Measurements from ENCODE around the gene TNFAIP8L2.
"Not testable (repeated sequence)": the region's sequence is repeated elsewhere in the genome, so short reads cannot be mapped to it uniquely, and the experiment has no call there.

TNFAIP8L2 gene

DNA sequence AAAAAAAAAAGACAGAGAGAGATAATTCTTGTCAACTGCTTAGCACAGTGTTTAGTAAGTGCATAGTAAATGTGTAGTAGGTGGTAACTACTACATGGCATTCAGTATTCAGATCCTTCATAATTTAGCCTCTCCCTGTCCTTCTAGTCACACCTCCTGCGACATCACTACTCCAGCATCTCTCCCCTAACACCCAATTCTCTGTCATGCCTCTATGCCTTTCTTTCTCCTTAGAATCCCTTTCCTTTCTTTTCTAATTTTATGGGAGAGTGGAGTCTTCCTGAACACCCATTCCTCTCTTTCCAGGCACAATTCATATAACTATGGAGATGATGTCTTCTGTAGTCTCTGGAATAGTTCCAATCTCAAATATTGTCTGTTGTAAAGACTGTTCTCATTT, 37.4 kb downstream of the TNFAIP8L2 start:
- DNase-seq: no peak
- peaks cover 5 to 19% (median 12%) of the 10 kb centered on the region in 4 experiments for H3K4me1 ChIP-seq (ENCODE audit: control extremely low read depth in 1 of 4, control insufficient read depth in 4 of 4, insufficient read depth in 4 of 4, low read length in 3 of 4)
- H3K36me3 ChIP-seq (ENCODE audit: control insufficient read depth in 4 of 4, insufficient read depth in 4 of 4, low read length in 3 of 4): no peaks in the 10 kb centered on the region
- peaks cover 0 to 3% (median 0%) of the 10 kb centered on the region in 5 experiments for H3K27me3 ChIP-seq (replicated peaks in 2 of 5; ENCODE audit: control insufficient read depth in 4 of 5, insufficient read depth in 5 of 5, low read length in 4 of 5)
- no peak overlapping the region for H3K27ac ChIP-seq (ENCODE audit: insufficient read depth in 1 of 2, low read depth in 1 of 2, low read length in 2 of 2, poor library complexity in 1 of 2, severe bottlenecking in 2 of 2)
- H3K9me3 ChIP-seq (ENCODE audit: control extremely low read depth in 1 of 5, control insufficient read depth in 4 of 5, insufficient read depth in 2 of 5, low read depth in 1 of 5, low read length in 4 of 5): no peaks in the 10 kb centered on the region
- WGBS (ENCODE audit: insufficient coverage): no CpG with 5 or more reads among the region's 1 CpG
- CTCF ChIA-PET: interaction anchor here (0.6 to 7.7 kb wide), 2 partner anchors 57 to 409 kb away, joined by 3 to 52 read pairs; no protein-coding TSS in a partner anchor
- no peak overlapping the region for H3K4me3 ChIP-seq (ENCODE audit: control insufficient read depth in 1 of 7, extremely low read depth in 1 of 7, insufficient read depth in 4 of 7, low read depth in 2 of 7, low read length in 6 of 7)
- POLR2A ChIA-PET: no interaction called here

DNA sequence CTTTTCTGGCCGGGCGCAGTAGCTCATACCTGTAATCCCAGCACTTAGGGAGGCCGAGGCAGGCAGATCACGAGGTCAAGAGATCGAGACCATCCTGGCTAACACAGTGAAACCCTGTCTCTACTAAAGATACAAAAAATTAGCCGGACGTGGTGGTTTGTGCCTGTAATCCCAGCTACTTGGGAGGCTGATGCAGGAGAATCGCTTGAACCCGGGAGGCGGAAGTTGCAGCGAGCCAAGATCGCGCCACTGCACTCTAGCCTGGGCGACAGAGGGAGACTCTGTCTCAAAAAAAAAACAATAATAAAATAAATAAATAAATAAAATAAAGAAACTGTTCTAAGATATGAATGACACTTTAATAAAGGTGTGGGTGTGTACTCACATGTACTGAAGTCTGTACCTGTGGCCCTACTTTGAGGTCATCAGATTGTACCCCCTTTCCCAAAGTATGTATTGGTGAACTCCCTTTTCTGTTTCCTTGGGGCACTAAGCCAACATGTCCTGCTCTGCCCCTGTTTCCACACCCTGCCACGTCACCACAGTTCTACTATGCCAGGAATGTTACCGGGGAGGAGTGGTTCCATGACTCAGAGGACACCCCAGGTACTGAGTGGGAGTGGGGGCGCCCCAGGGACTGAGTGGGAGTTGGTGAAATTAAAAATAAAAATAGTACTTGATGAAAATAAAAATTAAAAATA, 38.6 kb downstream of the TNFAIP8L2 start:
- WGBS (ENCODE audit: insufficient coverage): 95% methylated on average over 8 of the region's 17 CpGs
- H3K36me3 ChIP-seq (ENCODE audit: control insufficient read depth in 4 of 4, insufficient read depth in 4 of 4, low read length in 3 of 4); H3K27me3 ChIP-seq (replicated peaks in 2 of 5; ENCODE audit: control insufficient read depth in 4 of 5, insufficient read depth in 5 of 5, low read length in 4 of 5); H3K27ac ChIP-seq (ENCODE audit: insufficient read depth in 1 of 2, low read depth in 1 of 2, low read length in 2 of 2, poor library complexity in 1 of 2, severe bottlenecking in 2 of 2); H3K9me3 ChIP-seq (ENCODE audit: control extremely low read depth in 1 of 5, control insufficient read depth in 4 of 5, insufficient read depth in 2 of 5, low read depth in 1 of 5, low read length in 4 of 5); DNase-seq; H3K4me3 ChIP-seq (ENCODE audit: control insufficient read depth in 1 of 7, extremely low read depth in 1 of 7, insufficient read depth in 4 of 7, low read depth in 2 of 7, low read length in 6 of 7): not testable (repeated sequence)
- peaks cover 11 to 24% (median 16%) of the 10 kb centered on the region in 4 experiments for H3K4me1 ChIP-seq (ENCODE audit: control extremely low read depth in 1 of 4, control insufficient read depth in 4 of 4, insufficient read depth in 4 of 4, low read length in 3 of 4)
- CTCF ChIA-PET: interaction anchor here (1.0 to 7.7 kb wide), 4 partner anchors 17 to 95 kb away, joined by 3 to 52 read pairs (median 4); no protein-coding TSS in a partner anchor
- POLR2A ChIA-PET: interaction anchor here (0.7 kb wide), 1 partner anchor 133 kb away, joined by 3 read pairs; no protein-coding TSS in a partner anchor

DNA sequence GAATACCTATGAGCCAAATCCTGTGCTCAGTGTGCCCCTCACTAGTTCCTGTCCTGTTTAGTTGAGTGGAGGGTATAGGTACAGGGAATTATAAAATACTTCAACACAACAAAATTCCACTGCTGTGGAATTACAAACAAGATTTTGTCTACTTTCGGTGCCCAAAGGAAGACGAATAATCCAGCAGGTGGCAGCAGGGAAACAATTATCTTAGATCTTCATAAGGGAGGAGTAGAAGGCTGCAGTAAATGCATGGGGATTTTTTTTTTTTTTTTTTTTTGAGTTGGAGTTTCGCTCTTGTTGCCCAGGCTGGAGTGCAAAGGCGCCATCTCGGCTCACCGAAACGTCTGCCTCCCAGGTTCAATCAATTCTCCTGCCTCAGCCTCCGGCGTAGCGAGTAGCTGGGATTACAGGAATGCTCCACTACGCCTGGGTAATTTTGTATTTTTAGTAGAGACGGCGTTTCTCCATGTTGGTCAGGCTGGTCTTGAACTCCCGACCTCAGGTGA, 39.9 kb downstream of the TNFAIP8L2 start:
- H3K27me3 ChIP-seq (replicated peaks in 2 of 5; ENCODE audit: control insufficient read depth in 4 of 5, insufficient read depth in 5 of 5, low read length in 4 of 5): peaks cover 0 to 3% (median 0%) of the 10 kb centered on the region in 5 experiments
- H3K27ac ChIP-seq (ENCODE audit: insufficient read depth in 1 of 2, low read depth in 1 of 2, low read length in 2 of 2, poor library complexity in 1 of 2, severe bottlenecking in 2 of 2): no peak overlapping the region
- CTCF ChIA-PET: interaction anchor here (0.6 to 7.7 kb wide), 2 partner anchors 54 to 283 kb away, joined by 3 to 52 read pairs; no protein-coding TSS in a partner anchor
- no peaks in the 10 kb centered on the region for H3K36me3 ChIP-seq (ENCODE audit: control insufficient read depth in 4 of 4, insufficient read depth in 4 of 4, low read length in 3 of 4)
- peak; percentile 83 to 86 (median 85) for DNase-seq
- peaks cover 11 to 27% (median 20%) of the 10 kb centered on the region in 4 experiments for H3K4me1 ChIP-seq (ENCODE audit: control extremely low read depth in 1 of 4, control insufficient read depth in 4 of 4, insufficient read depth in 4 of 4, low read length in 3 of 4)
- WGBS (ENCODE audit: insufficient coverage): 42% methylated on average over 2 of the region's 14 CpGs
- POLR2A ChIA-PET: no interaction called here
- H3K4me3 ChIP-seq (ENCODE audit: control insufficient read depth in 1 of 7, extremely low read depth in 1 of 7, insufficient read depth in 4 of 7, low read depth in 2 of 7, low read length in 6 of 7): peak overlapping the region in 2 of 7 experiments; percentile 11 to 57
- H3K9me3 ChIP-seq (ENCODE audit: control extremely low read depth in 1 of 5, control insufficient read depth in 4 of 5, insufficient read depth in 2 of 5, low read depth in 1 of 5, low read length in 4 of 5): no peaks in the 10 kb centered on the region

DNA sequence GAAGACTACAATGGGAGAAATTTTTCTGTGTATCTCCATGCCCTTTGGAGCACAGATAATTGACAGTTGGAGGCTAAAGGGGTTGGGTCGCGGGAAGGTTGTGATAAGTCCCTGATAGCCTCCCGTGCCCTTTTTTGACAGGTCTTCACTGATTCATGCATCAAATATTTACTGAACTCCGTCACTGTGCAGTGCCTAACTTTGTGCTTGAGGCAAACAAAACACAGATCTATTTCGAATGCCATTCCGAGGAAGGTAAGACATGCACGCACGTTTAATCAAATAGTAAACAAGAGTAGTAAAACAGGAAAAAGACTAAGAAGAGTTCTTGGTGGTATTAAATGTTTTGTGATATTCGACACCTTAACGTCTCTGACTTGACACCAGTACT, 41.4 kb downstream of the TNFAIP8L2 start:
- no peaks in the 10 kb centered on the region for H3K9me3 ChIP-seq (ENCODE audit: control extremely low read depth in 1 of 5, control insufficient read depth in 4 of 5, insufficient read depth in 2 of 5, low read depth in 1 of 5, low read length in 4 of 5)
- peak overlapping the region; percentile 80 to 100 (median 98) for H3K4me3 ChIP-seq (ENCODE audit: control insufficient read depth in 1 of 7, extremely low read depth in 1 of 7, insufficient read depth in 4 of 7, low read depth in 2 of 7, low read length in 6 of 7)
- peak overlapping the region in 1 of 2 experiments; percentile 92 for H3K27ac ChIP-seq (ENCODE audit: insufficient read depth in 1 of 2, low read depth in 1 of 2, low read length in 2 of 2, poor library complexity in 1 of 2, severe bottlenecking in 2 of 2)
- CTCF ChIA-PET: interaction anchor here (1.1 to 7.7 kb wide), 2 partner anchors 41 to 53 kb away, joined by 4 to 52 read pairs; partner anchors contain the start of gene TNFAIP8L2
- peaks cover 15 to 42% (median 34%) of the 10 kb centered on the region in 4 experiments for H3K4me1 ChIP-seq (ENCODE audit: control extremely low read depth in 1 of 4, control insufficient read depth in 4 of 4, insufficient read depth in 4 of 4, low read length in 3 of 4)
- H3K36me3 ChIP-seq (ENCODE audit: control insufficient read depth in 4 of 4, insufficient read depth in 4 of 4, low read length in 3 of 4): peaks cover 0 to 3% (median 2%) of the 10 kb centered on the region in 4 experiments
- DNase-seq: no peak
- no peaks in the 10 kb centered on the region for H3K27me3 ChIP-seq (replicated peaks in 2 of 5; ENCODE audit: control insufficient read depth in 4 of 5, insufficient read depth in 5 of 5, low read length in 4 of 5)
- POLR2A ChIA-PET: no interaction called here
- 28% methylated on average over 10 of the region's 10 CpGs for WGBS (ENCODE audit: insufficient coverage)

DNA sequence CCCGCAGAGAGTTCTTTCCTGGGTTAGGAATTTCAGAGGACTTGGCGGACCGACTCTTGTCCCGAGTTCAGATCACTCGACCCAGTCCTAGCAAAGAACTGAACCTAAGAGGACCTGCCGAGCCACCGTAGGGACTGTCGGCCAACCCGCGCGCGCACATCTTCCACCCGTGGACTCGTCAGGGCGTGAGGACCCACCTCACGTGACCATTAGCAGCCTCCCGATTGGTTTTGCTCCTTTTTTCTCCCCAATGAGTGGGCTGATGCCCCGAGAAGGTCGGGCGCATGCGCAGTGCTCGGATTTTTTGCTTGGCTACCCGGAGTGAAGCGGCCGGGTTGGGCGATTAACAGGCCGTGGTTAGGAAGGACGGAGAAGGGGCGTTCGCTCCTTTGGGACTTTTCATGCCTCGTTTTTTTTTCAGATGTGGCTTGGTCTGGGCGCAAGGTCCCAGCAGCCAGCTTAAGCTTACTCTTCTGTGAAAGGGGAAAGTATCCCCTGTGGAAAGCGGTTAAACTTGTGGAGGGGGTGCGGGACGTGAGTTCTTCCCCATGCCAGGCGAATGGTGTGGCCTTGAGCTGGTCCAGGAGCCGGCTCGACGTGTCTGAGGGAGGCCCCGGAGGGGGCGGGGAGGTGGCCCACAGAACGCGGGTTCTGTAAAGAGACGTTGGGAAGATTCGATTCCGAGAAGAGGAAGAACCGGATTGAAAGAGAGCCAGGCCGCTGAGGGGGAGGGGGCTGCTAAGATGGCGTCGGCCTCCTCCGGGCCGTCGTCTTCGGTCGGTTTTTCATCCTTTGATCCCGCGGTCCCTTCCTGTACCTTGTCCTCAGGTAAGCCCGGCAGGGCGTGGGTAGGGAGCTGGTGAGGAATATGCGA, 42.0 kb downstream of the TNFAIP8L2 start, which contains the start of gene PIP5K1A:
Gene PIP5K1A (plus strand): TSS at position 299 of the 874 bp plus-strand sequence. CDS start 445 bp downstream, at position 744.
- H3K27me3 ChIP-seq (replicated peaks in 2 of 5; ENCODE audit: control insufficient read depth in 4 of 5, insufficient read depth in 5 of 5, low read length in 4 of 5): no peaks in the 10 kb centered on the region
- no peaks in the 10 kb centered on the region for H3K9me3 ChIP-seq (ENCODE audit: control extremely low read depth in 1 of 5, control insufficient read depth in 4 of 5, insufficient read depth in 2 of 5, low read depth in 1 of 5, low read length in 4 of 5)
- peak within 1 kb of the TSS; percentile 79 to 92 for H3K27ac ChIP-seq (ENCODE audit: insufficient read depth in 1 of 2, low read depth in 1 of 2, low read length in 2 of 2, poor library complexity in 1 of 2, severe bottlenecking in 2 of 2)
- H3K4me1 ChIP-seq (ENCODE audit: control extremely low read depth in 1 of 4, control insufficient read depth in 4 of 4, insufficient read depth in 4 of 4, low read length in 3 of 4): peaks cover 15 to 43% (median 34%) of the 10 kb centered on the region in 4 experiments
- WGBS (ENCODE audit: insufficient coverage): 0% methylated on average over 50 of the region's 60 CpGs
- peak within 1 kb of the TSS; percentile 80 to 100 (median 98) for H3K4me3 ChIP-seq (ENCODE audit: control insufficient read depth in 1 of 7, extremely low read depth in 1 of 7, insufficient read depth in 4 of 7, low read depth in 2 of 7, low read length in 6 of 7)
- CTCF ChIA-PET: interaction anchor here (0.9 to 1.3 kb wide), 7 partner anchors 14 to 53 kb away, joined by 3 to 5 read pairs (median 4); partner anchors contain the start of gene TNFAIP8L2
- DNase-seq: peak; percentile 98 to 99 (median 99)
- H3K36me3 ChIP-seq (ENCODE audit: control insufficient read depth in 4 of 4, insufficient read depth in 4 of 4, low read length in 3 of 4): peaks cover 0 to 9% (median 3%) of the 10 kb centered on the region in 4 experiments
- POLR2A ChIA-PET: no interaction called here

DNA sequence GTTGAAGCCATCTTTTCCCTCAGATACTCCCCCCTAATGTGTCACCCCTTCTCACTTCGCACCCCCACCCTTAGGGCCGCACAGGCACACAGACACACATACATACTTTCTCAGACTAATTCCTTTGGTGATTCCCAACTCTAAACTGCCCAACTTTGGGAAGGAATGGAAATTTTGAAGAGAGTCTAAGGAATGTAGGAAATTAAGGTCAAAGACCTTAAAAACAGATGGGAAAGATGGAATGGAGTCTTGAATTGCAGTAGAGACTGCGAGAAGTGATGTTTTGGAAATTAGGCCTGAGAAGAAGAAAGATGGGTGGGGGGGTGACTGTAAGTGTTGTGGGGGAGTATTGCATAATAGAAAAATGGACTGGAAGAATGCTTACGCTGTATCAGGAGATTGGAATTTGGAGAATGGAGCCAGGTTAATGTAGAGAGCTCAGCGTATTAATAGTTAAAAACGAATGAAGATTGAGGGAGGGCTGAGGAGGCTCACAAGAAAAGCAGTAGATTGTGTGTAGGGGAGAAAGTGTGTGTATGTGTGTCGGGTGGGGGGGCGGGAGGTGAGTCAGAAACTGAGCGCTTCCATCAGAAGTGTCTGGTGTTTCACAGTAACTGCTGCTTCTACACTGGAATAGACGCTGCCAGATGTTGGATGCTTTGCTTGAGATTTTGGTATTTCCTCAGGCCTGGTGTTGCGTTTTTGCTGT, 43.6 kb downstream of the TNFAIP8L2 start:
- Histone ChIP-seq H3K9me3 (ENCODE audit: control extremely low read depth in 1 of 5, control insufficient read depth in 4 of 5, insufficient read depth in 2 of 5, low read depth in 1 of 5, low read length in 4 of 5) (no peaks in the 10 kb centered on the region), H3K27me3 (replicated peaks in 2 of 5; ENCODE audit: control insufficient read depth in 4 of 5, insufficient read depth in 5 of 5, low read length in 4 of 5) (no peaks in the 10 kb centered on the region), H3K36me3 (ENCODE audit: control insufficient read depth in 4 of 4, insufficient read depth in 4 of 4, low read length in 3 of 4) (peaks cover 0 to 10% (median 6%) of the 10 kb centered on the region in 4 experiments), H3K4me1 (ENCODE audit: control extremely low read depth in 1 of 4, control insufficient read depth in 4 of 4, insufficient read depth in 4 of 4, low read length in 3 of 4) (peaks cover 15 to 43% (median 34%) of the 10 kb centered on the region in 4 experiments), H3K27ac (ENCODE audit: insufficient read depth in 1 of 2, low read depth in 1 of 2, low read length in 2 of 2, poor library complexity in 1 of 2, severe bottlenecking in 2 of 2) (peak overlapping the region in 1 of 2 experiments; percentile 92), H3K4me3 (ENCODE audit: control insufficient read depth in 1 of 7, extremely low read depth in 1 of 7, insufficient read depth in 4 of 7, low read depth in 2 of 7, low read length in 6 of 7) (peak overlapping the region in 6 of 7 experiments; percentile 80 to 100 (median 96))
- 91% methylated on average over 6 of the region's 11 CpGs for WGBS (ENCODE audit: insufficient coverage)
- CTCF ChIA-PET: interaction anchor here (1.0 to 1.4 kb wide), 4 partner anchors 18 to 52 kb away, joined by 3 to 4 read pairs (median 4); no protein-coding TSS in a partner anchor
- POLR2A ChIA-PET: no interaction called here
- peak in 2 of 3 donors; percentile 26 to 33 for DNase-seq

Measured in common myeloid progenitor, CD34-positive (primary cell).